Mucosa of gallbladder (tissue), 1 donor: Measurements from ENCODE around the gene HOXA9. TPM values are rescaled to one million over a fixed set of nuclear protein-coding genes. Genes with fewer than 3 reads are reported as not detected.
A peak's percentile ranks its signal among the peaks of the same experiment; 100 is the strongest.

Source experiments
- DNase-seq: peaks from one replicate; pipeline ENCODE4 v3.0.0-alpha.2; 2020; ENCODE audit warnings: low spot score
- total RNA-seq: library from RNA; stranded (reverse); gene quantifications from one replicate; pipeline ENCODE4 v1.2.1, GENCODE V29; 2021
- donor health status: DM: no; HTN: no; CAD: no.

Gene HOXA9
- total RNA-seq, 1 donor from 2014 or later: 0.17 TPM

DNA sequence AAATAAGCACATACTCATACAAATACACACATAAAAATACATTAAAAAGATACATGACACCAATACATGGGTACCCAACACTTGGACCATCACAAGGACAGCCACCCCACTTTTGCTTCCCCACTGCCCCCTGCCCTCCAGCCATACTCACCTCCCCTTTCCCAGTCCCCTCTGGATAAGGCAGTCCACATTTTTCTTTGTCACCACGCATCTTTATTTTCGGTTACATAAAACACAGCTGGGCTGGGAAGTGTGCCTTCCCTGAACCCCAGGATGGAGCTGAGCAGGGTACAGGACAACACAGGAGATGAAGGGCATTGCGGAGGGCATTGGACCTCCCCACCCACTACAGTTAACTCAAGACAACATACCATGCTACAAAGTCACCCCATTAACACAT lies 11.8 kb downstream of the HOXA9 start:
- DNase-seq: no peak

DNA sequence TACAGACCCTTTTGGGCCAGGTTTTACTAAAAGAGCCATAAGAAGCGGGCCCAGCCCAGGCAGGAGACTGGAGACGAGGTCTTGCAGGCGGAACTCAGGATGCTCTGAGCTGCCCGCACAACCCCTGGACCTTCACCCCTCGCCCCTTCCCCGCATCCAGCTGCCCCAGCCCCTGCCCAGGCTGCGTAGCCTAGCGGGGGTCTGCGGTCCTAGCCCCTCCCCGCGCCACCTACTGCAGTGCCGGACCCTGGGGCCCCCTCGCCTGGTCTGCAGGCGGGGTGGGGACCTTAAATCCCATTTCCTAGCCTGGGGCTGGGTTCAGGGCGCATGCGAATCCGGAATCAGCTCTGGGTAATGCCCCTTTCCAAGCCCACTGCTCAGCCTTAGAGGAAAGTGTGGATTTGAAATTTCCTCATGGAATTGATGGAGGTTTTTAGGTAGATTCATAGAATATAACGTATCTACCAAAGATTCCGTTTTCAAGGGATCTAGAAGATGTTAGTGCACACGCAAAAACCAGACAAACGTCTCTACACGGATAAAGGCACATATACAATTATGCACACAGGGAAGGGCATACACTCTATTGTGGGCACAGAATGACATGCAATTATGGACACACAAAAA lies 12.4 kb downstream of the HOXA9 start:
- DNase-seq: no peak

- DNase-seq: no peak
Observed at GRCh38 chr7:27151931-27152815, 13.2 kb downstream of the HOXA9 start, which contains the start of gene HOXA3. Gene HOXA3 (minus strand): TSS chr7:27152583. CDS start chr7:27110640, 41,943 bp downstream.

DNA sequence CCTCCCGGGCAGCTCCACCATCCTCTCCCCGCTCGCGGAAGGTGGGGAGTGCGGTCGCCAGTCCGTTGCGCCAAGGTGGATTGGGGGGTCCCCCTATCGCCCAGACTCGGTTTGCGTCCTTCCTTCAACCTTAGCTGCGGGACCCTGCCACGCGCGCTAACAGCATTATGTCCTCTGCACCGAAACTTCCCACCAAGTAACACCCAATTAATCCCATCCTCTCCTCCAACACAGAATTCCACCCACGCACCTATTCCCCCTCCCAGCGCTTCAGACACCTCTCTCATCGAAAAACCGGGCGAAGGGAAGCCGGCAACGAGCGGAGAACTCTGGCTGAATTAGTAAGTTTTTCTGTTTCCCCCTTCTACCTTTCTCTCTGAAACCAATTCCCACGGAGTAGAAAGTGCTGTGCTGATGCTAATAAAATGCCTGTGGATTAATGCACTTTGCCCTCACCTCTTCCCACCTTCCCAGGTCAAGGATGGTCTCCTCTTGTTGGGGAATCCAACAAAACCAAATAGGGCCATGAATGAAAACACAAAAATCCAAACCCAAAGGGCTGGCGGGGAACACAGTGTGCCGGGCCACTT lies 13.9 kb downstream of the HOXA9 start:
- no peak for DNase-seq

GRCh38 chr7:27150568-27151340 lies 14.6 kb downstream of the HOXA9 start:
- DNase-seq: peak; percentile 56

GRCh38 chr7:27149842-27150567 lies 15.3 kb downstream of the HOXA9 start:
- no peak for DNase-seq

DNA sequence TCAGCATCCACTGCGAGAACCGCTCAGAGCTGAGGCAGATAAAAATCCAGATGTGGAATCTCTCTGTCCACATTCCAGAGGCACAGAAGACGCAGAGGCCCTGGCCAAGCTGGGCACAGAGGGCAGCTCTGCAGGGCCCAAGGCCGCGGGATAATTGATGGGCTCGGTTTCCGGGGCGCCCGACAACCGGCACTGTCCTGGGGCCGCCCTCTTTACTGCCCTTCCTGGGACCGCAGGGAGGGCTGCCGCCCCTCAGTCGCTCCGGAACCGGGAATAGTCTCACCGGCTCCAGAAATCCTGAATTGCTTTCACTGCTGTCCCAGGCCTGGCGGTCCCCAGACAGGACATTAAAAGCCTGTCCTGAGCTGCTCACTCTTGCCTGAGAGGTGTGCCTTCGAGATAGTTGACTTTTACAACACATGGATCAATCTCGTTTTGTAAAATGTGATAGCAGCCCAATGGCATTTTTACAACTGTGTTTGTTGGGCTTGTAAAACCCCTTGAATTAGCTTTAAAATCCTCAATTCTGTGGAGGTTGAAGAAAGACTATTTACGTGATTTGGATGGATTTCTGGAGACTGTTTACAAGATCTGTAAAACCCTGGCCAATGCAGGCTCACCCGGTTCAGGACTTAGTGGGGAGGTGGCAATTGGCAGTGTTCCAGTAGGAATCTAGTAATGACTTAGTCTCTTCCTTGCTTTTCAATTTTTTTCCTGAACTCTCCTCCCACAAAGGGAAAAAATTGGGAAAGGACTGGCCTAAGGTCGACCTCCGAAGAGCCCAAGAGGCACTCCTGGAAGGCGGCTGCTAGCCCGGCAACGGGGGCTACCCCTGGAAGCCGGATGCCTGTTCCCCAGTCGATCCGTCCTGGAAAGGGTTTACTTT lies 16.3 kb downstream of the HOXA9 start:
- DNase-seq: no peak

- DNase-seq: no peak
Observed at GRCh38 chr7:27148031-27148755, 17.1 kb downstream of the HOXA9 start.

- no peak for DNase-seq
Observed at GRCh38 chr7:27147199-27148030, 17.9 kb downstream of the HOXA9 start, which contains the start of gene HOXA6. Gene HOXA6 (minus strand): TSS chr7:27147774. CDS start chr7:27147749, 25 bp downstream.

GRCh38 chr7:27146491-27147198 lies 18.7 kb downstream of the HOXA9 start:
- no peak for DNase-seq

DNA sequence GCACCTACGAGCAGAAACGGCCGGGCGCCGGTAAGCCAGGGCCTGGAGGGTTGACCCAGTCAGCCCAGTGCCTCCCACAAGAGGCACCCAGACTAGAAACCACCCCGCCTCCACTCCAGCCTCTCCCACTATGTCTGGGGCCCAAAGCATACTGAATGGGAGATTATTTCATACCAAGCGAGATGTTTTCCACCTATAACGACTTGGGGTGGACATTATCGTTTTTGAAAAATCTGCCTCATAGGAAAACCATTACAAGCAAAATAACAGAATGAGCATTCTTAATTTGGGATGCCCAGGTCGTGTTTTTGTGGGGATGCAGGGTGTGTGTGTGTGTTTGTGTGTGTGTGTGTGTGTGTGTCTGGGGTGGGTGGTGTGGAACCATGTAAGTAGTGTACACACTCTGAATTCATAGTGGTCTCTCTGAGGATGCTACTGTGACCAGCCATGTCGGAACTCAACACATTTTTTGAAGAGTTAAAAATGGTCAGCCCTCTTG lies 19.4 kb downstream of the HOXA9 start:
- DNase-seq: no peak

DNA sequence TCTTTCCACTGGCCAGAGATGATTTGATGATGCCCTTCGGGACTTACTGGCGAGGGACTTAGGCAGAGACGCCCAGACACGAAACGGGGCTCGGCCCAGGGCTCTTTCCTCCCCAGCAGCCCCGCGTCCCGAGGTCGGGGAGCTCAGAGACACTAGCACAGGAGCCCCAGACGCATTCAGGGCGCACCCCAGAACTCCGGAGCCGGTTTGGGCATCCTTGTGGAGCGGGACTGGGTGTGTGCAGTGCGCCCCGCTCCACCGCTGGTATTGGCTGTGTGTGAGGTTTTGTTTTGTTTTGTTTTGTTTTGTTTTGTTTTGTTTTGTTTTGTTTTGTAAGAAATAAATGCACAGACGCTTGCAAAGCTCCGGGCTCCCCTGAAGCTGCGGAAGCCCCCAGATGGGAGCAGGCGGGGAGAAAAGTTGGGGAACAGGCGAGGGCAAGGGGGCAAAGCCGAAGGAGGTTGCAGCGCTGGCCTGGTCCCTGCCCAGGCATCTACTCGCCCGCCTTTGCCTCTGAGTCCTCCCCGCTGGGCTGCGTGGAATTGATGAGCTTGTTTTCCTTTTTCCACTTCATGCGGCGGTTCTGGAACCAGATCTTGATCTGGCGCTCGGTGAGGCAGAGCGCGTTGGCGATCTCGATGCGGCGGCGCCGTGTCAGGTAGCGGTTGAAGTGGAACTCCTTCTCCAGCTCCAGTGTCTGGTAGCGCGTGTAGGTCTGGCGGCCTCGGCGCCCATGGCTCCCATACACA lies 20.0 kb downstream of the HOXA9 start:
- no peak for DNase-seq

DNA sequence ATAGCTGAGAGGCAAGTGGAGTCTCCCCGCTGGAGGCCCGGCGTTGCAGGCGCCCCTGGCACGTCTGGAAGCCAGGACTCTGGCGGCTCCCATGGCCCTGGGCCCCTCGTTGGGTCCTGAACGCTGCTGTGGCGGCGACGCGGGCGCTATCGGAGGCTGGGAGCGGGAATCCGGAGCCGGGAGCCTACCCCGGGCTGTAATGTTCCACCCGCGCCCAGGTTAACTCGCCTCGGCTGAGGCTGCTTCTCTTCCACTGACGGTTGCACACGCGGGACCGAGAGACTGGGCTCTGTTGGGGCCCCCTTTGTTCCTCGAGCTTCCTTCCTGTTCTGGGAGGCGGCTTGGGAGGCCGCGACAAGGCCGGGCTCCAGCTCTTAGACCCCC lies 20.6 kb downstream of the HOXA9 start:
- DNase-seq: no peak

DNA sequence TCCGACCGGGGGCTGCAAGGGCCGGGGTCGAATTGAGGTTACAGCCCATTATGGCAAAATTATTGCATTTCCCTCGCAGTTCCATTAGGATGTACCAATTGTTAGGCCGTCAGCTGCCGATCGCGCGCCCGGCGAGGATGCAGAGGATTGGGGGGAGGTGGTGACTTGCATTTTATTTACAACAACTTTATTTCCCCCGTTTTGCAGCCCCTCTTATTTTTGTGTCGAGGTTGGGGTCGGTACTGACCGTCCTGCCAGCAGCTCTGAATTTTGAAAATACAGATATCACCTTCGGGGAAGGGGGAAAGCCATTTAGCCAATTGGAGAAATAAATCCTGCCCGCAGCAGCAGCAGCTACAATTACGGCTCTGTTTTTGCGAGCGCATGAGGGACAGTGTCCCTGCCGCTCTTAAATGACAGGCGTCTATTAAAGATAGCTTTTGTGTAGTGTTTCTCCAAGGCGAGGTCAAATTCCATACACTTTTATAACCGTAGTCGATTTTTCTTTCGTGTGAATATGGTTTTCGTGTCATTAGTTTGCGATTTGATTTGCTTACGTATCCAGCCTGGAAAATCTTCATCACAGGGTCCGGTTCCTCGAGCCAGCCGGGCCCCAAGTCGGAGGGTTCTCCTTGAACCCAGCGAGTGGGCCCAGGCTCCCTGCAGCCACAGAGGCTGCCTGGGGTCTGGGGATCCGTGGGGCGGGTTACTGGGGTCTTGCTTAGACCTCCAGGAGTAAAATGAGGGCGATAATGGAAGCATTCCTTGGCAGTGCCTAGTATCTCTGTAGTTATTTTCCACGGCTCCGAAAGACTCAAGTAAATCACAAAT lies 21.2 kb downstream of the HOXA9 start:
- no peak for DNase-seq

GRCh38 chr7:27143023-27143949 lies 22.1 kb downstream of the HOXA9 start, which contains the start of gene HOXA5:
Gene HOXA5 (minus strand): TSS chr7:27143681. CDS start chr7:27143607, 74 bp downstream.
- DNase-seq: no peak
